Jurkat, Clone E6-1 (cell line): ENCODE data around the gene SEMA3D.

Source experiments
- DNase-seq: peaks from one replicate; pipeline ENCODE4 v3.0.0-alpha.2; 2011; ENCODE audit warnings: low read depth, low spot score
- H3K4me3 ChIP-seq: 2 replicates; pipeline ENCODE4 v1.5.1; 2011; ENCODE audit warnings: mild to moderate bottlenecking, low read length, control low read depth, moderate library complexity

The SEMA3D gene

DNA sequence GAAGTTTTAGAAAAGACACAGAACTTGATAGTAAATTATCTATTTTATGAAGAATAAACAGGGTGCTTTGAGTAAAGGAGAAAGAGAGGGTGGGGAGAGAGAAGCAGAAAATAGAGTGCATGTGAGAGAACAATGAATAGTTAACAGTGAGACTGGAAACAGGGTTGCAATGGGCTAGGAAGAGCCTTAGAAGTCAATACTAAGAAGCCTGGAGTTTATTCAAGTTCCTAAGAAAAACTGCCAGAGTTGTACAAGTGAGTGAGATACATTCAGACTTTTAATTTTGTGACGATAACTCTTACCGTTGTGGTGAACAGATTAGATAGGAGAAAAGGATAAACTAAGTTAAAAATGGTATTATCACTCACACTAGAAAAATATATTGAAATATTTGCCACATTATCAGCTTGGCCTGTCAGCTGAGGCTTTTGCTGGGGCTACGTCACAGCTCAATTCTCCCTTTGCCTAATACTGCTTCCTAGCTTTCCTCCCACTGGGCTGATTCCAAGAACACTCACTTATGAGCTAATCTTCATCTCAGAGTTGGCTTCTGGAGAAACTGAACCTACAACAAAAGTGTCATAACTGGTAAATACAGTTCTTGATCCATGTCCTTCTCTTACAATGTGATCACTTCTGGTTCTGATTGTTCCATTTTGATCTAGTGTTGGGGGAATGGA, 92.7 kb downstream of the SEMA3D start:
- no peak for DNase-seq
- H3K4me3 ChIP-seq: no peak overlapping the region

DNA sequence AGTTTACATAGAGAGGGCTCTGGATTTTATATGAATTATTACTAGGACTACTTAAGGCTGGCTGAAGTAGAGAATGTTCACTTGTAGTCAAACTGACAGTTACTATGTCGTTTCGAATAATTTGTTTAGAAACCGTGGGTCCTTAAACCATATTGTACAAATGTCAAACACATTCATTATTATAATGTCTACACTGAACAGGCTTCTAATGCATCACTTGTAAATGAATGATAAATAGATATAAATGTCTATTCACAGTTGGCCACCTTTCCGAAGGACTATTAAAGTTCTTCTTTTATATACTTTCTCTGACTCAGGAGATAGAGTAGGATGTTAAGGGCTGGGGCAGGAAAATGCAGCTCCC, 95.3 kb downstream of the SEMA3D start:
- DNase-seq: no peak
- no peak overlapping the region for H3K4me3 ChIP-seq

GRCh38 chr7:85090919-85091564, 95.8 kb downstream of the SEMA3D start:
- no peak overlapping the region for H3K4me3 ChIP-seq

DNA sequence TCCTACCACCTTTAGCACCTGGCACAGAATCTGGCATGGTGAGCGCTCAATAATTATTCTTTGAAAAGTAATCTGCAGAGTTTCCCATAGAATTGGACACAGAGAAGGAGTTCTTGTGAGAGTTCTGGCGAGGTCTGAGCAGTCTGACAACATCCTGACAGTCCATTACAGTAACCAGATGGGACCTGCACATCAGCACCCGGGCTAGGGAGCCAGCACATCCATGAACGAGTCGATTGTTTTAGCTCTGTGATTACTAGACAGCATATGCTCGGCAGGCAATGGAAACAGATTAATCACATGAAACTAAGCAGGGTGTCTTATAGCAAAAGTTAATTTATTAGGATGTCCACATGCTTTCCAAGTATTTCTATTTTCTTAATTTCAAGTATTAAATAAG, 96.7 kb downstream of the SEMA3D start:
- no peak for DNase-seq
- no peak overlapping the region for H3K4me3 ChIP-seq

More at GRCh38 chr7:85090919-85091564, 95.8 kb downstream of the SEMA3D start:
- DNase-seq: no peak

DNA sequence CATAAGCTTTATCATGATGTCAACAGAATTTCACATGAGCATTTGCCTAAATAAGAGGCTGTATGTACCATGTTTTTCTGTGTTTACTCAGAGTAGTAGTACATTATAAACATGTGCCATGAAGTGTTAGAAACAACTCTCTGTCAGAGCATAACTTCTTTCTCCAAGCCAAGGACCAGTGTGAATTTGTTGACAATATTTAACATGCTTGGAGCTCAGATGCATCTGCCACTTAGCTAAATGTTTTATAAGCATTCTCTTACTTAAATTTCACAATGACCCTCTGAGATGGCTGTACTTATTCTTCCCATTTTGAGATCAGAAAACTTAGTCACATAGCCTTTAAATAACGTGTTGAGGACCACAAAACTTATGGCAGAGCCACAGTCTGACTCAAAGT, 105.0 kb downstream of the SEMA3D start:
- no peak for DNase-seq
- no peak overlapping the region for H3K4me3 ChIP-seq

GRCh38 chr7:85081392-85081791, 105.5 kb downstream of the SEMA3D start:
- H3K4me3 ChIP-seq: no peak overlapping the region
- DNase-seq: no peak

- H3K4me3 ChIP-seq: no peak overlapping the region
- DNase-seq: no peak
Measured at GRCh38 chr7:85079434-85079833, 107.4 kb downstream of the SEMA3D start.

- DNase-seq: no peak
- no peak overlapping the region for H3K4me3 ChIP-seq
Measured at GRCh38 chr7:85078181-85078580, 108.7 kb downstream of the SEMA3D start.

DNA sequence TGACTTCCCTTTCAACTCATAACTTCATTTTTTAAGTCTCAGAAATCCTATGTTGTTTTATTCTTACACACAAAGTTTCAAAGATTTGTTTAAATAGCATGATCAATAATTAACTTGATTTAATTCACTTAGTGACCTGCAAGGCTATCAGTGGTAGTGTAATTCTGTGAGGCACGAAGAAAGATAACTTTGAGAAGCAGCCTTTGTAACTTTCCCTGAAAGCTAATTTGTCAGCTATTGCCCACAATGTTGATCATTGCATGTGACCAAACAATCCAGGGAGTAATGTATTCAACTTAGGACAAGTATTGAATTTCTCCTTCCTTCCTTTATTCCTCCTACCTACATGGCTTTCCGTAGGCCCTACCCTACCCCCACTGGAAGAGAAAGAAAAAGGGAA, 111.0 kb downstream of the SEMA3D start:
- H3K4me3 ChIP-seq: no peak overlapping the region
- DNase-seq: no peak

- DNase-seq: no peak
- H3K4me3 ChIP-seq: no peak overlapping the region
Measured at GRCh38 chr7:85074992-85075391, 111.9 kb downstream of the SEMA3D start.

DNA sequence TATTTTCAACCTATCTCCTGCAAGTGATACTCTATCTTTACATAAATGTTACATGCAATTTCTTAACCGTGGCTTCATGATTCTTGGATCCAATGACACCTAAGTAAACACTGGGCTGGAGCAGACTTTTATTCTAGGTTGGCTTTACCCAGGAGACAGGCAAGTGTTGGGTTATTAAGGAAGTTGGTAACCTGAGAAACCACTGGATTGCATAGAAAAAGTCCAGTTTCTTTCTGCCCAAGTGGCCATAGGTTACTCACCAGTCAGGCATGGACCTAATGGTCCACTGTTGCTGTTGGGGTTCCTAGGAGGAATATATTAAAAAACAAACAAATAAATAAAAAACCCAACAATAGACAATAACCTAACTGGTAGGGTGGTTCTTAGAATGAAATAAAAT, 112.8 kb downstream of the SEMA3D start:
- H3K4me3 ChIP-seq: no peak overlapping the region
- DNase-seq: no peak

DNA sequence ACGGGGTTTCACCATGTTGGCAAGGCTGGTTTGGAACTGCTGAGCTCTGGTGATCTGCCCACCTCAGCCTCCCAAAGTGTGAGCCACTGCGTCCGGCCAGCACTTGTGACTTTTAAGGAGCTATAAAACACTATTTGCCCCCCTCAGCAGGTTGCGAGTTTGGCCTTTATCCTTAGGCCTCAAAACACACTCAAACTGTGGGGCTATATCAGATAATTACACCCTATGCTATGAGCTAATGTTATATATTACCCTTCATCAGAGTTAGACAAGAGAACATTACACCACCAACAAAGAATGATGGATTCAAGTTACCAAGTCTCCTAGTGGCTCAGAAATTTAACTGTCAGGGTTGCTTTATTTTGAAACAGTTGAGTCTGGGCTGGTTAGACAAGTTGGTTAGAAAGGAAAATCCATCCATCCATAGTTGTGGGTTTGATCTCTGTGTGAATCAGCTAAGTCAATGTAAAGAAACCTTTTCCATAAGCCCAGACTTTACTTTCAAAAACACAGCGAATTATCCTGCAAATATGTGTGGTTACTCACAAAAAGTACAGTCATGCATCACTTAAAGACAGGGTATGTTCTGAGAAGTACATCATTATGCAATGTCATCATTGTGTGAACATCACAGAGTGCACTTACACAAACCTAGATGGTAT, 115.8 kb downstream of the SEMA3D start:
- no peak for DNase-seq
- H3K4me3 ChIP-seq: no peak overlapping the region

DNA sequence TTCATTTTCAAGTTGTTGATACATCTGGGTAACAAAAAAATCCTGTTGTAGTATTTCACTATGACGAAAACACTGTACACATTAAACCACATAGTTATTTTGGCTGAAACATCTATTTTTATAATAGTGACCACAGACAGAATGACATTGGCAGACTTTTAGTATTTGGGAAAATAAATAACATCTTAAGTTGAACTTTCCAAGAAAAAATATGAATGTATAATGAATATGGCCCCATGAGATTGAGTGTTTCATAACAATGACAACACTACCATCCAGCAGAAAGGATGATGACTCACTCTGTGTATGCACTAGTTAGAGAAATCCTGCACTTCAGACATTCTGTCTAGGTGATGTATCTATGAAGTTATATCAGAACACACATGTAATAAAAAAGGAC, 118.1 kb downstream of the SEMA3D start:
- H3K4me3 ChIP-seq: no peak overlapping the region
- DNase-seq: no peak

DNA sequence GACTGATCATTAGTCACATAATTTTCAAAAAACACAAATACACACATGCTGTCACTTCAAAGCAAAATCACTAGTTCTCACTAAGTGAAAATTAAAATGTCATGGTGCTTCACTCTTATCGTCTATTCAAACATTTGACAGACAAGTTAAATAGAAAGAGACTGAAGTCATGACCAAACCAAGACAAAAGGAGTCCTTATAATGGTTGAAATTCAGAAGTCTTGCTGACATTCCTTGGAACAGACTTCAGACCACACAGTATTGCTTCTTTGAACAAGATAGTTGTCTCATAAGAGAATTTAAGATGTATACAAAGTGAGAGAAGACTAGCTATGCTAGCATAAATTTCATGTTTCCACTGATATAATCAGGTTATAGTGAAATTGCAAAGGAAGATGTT, 119.5 kb downstream of the SEMA3D start:
- no peak for DNase-seq
- H3K4me3 ChIP-seq: no peak overlapping the region

DNA sequence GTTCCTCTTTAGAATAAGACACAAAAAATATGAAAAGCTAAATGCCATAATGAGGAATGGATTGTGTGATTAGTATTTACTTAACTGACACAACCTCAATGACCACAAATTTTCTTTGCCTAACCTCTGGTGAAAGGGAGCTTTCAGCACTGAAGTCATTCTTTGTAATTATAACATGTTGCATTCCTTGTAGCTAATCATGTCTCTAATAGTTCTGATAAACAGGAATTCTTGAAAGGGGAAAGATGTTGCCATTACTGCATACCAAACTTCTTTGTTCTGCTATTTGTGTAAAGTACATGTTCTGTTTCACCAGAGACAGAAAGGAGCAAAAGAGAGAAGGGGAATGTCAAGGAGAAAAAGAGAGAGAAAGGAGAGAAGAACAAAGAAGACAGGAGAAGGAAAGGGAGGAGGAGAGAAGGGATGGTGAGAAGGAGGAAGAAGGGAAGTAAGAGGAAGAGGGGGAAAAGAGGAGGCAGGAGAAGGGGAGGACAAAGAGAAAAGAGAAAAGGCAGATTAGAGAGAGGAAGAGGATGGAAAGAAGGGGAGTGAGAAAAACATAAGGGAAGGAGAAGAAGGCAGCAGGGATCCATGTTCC, 120.9 kb downstream of the SEMA3D start:
- H3K4me3 ChIP-seq: no peak overlapping the region
- DNase-seq: no peak

GRCh38 chr7:85065306-85065705, 121.5 kb downstream of the SEMA3D start:
- no peak overlapping the region for H3K4me3 ChIP-seq
- no peak for DNase-seq

GRCh38 chr7:85062651-85063050, 124.2 kb downstream of the SEMA3D start:
- H3K4me3 ChIP-seq: no peak overlapping the region
- no peak for DNase-seq

GRCh38 chr7:85061456-85061855, 125.4 kb downstream of the SEMA3D start:
- no peak overlapping the region for H3K4me3 ChIP-seq
- DNase-seq: no peak

GRCh38 chr7:85060696-85061095, 126.2 kb downstream of the SEMA3D start:
- DNase-seq: no peak
- H3K4me3 ChIP-seq: no peak overlapping the region

DNA sequence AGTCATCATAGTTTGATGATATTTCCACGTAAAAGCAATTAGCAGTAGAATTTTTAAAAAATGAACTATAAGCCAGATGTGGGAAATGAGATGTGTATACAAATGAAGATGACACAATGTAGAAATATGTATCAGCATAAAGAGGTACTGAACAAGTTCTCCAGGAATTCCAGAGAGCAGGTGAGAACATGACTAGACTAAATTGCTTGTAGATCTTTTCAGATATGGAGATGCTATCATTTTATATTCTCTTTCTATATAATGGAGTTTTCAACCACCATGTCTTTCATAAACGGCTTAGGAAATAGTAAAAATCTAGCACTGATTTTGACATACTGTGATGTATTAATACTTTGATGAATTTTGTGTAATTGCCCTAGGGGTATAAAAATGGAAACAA, 130.9 kb downstream of the SEMA3D start:
- no peak for DNase-seq
- H3K4me3 ChIP-seq: no peak overlapping the region
